PC-3 (cell line): Measurements from ENCODE around the gene IL18R1.

Experiments
- EZH2 ChIP-seq: fragments of 300-600 bp; sonication (generic); IDR thresholded peaks from one replicate; pipeline ENCODE4 v1.6.1; 2017; ENCODE audit warnings: antibody characterized with exemption, mild to moderate bottlenecking, low read length; ENCODE audit not compliant: unreplicated experiment
- EZH2phosphoT487 ChIP-seq: fragments of 300-600 bp; sonication (generic); IDR thresholded peaks from 2 replicates; pipeline ENCODE4 v1.6.1; 2018; ENCODE audit warnings: mild to moderate bottlenecking, antibody characterized with exemption, low read length, borderline replicate concordance
- TF ChIP-seq, protein P1 (sequence below): fragments of 300-600 bp; sonication (generic); conservative IDR thresholded peaks from 2 replicates; pipeline ENCODE4 v1.5.1; 2017; ENCODE audit warnings: antibody characterized with exemption, low read depth, mild to moderate bottlenecking, low read length

DNA sequence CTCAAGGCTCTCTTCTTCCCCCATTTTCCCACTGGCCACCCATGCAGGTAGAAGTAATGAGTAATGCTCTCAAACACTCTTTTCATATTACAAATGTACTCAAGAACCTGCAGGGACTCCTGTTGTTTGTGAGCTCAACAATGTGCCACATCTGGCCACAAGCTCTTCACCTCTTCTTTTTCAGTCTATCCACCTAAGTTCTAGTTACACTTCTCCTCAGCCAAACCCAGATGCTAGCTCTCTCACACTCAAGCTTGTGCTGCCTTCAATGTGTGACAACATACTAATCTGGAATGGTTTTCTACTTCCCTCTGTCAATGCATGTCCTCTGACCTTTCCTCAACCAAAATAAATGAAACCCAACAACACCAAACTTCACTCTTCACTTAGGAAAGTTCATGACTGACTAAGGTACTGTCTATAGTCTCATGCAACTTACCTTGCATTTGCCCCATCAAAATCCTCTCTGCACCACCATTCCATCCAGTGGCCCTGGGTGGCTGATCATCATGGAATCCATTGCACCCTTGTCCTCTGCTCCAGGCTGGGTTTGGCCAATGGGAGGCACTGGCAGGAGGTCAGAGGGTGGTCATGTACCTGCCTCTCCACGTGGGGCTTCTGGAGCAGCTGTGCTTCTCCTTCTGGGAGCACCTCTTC lies 5.3 kb upstream of the IL18R1 start:
- TF ChIP-seq, protein P1, sequence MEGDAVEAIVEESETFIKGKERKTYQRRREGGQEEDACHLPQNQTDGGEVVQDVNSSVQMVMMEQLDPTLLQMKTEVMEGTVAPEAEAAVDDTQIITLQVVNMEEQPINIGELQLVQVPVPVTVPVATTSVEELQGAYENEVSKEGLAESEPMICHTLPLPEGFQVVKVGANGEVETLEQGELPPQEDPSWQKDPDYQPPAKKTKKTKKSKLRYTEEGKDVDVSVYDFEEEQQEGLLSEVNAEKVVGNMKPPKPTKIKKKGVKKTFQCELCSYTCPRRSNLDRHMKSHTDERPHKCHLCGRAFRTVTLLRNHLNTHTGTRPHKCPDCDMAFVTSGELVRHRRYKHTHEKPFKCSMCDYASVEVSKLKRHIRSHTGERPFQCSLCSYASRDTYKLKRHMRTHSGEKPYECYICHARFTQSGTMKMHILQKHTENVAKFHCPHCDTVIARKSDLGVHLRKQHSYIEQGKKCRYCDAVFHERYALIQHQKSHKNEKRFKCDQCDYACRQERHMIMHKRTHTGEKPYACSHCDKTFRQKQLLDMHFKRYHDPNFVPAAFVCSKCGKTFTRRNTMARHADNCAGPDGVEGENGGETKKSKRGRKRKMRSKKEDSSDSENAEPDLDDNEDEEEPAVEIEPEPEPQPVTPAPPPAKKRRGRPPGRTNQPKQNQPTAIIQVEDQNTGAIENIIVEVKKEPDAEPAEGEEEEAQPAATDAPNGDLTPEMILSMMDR, result no peak
- TF ChIP-seq EZH2, result no peak
- TF ChIP-seq EZH2phosphoT487, result no peak
